GM21619 (cell line): ENCODE measurements around the gene KCNC3.
"Not testable (repeated sequence)": the region's sequence is repeated elsewhere in the genome, so short reads cannot be mapped to it uniquely, and the experiment has no call there.

ENCODE experiments used
- ATAC-seq: cut with Tn5 transposase; IDR thresholded peaks from one replicate; pipeline ENCODE4 v1.9.1; 2021; ENCODE audit not compliant: unreplicated experiment

Gene KCNC3

GRCh38 chr19:50356691-50357177 is 27.6 kb upstream of the KCNC3 start:
- ATAC-seq = no peak

- not testable (repeated sequence) for ATAC-seq
These were observed 24.3 kb upstream of the KCNC3 start for GRCh38 chr19:50353487-50353880.

- no peak for ATAC-seq
These were observed 23.1 kb upstream of the KCNC3 start for GRCh38 chr19:50352242-50352641.

- ATAC-seq = no peak
These were observed 20.3 kb upstream of the KCNC3 start for GRCh38 chr19:50349277-50350057.

- not testable (repeated sequence) for ATAC-seq
These were observed 18.0 kb upstream of the KCNC3 start for GRCh38 chr19:50347089-50347581.

DNA sequence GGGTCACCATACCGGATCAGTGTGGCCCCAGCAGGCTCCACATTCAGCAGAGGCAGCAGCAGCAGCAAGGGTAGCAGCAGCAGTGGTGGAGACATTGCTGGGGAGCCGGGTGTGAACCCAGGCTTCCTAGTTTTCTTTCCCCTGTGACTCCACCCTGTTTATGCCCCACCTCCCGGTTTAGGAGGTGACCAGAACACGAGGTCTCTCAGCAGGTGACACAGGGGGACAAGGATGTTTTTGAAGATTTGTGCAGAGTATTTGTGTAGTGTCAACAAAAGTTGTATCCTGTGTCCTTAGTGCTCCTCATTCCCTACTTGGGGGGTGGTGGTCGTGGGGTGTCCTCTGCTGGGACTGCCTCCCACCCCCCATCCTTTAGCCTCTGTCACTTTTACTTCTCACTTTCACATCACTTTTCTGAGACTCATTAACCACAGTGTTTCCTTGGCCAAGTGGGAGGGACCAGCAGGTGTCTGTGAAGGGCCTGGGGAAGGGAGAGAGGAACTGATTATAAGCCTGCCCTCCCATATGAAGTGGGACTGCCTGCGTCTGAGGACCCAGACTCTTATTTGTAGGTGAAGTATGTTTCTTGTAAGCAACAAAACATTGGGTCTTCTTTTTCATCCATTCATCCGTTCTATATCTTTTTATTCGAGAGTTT is 15.6 kb upstream of the KCNC3 start:
- no peak for ATAC-seq

DNA sequence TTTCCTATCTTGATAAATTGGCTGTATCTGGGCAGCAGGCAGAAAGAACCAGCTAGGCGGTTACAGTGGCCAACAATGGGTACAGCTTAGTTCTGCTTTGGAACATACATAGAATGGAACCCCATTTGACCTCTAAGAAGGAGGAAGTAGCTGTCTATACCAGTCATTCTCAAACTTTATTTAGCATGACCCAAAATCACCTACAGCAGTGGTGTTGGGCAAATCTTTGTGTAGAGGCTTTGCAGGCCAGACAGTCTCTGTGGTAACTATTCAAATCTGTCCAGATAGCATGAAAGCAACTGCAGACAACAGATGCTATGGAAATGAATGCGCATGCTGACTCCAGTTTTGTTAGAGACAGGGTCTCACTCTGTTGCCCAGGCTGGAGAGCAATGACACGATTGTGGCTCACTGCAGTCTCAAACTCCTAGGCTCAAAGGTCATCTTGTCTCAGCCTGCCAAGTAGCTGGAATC is 12.0 kb upstream of the KCNC3 start:
- no peak for ATAC-seq

DNA sequence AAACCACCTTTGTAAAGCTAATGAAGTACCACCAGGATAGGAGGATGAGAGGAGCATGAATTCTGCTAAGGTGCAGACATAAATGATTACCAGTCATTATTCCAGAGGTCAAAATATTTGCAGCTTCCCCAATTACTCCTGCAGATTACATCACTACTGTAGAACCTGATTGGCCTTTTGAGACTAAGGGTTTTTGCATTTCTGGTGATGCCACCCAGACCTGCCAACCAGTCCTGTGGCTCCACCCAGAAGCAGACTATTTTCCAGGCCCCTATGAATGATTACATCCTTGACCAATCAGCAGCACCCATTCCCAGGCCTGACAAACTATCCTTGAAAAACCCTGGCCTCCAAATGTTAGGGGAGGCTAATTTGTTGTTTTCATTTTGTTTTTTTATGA is 11.2 kb upstream of the KCNC3 start:
- no peak for ATAC-seq

GRCh38 chr19:50337031-50337430 is 7.9 kb upstream of the KCNC3 start:
- not testable (repeated sequence) for ATAC-seq

DNA sequence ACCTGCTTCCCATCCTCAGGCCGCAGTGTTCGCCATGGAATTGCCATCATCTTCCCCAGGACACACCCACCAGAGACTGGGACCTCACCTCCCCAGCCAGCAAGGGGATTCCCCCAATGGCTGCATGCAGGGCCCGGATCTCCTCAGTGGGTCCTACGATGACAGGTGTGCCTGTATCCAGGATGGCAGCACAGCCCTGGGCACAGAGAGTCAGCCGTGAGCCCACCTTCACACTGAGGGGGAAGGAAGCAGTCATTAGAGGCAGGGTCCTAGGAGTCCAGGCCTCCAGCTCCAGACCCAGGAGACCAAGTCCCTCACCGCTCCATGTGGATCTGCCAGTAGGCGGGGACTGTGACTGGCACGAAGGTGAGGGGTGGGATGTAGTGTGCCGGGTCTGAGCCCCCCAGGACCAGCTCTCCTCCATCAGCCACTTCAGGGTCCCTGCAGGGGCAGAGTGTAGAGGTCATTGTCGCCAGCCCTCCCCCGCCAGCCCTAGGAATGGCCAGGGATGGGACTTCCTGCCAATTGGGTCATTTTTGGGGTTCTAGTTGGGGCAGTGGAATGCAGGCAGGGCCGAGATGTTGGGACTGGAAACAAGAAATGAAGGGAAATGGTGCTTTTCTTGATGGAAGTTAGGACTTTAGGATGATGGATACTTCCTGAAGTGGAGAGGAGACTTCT is 5.7 kb upstream of the KCNC3 start:
- ATAC-seq = no peak

GRCh38 chr19:50333737-50334617 is 4.8 kb upstream of the KCNC3 start:
- peak; percentile 21 for ATAC-seq

DNA sequence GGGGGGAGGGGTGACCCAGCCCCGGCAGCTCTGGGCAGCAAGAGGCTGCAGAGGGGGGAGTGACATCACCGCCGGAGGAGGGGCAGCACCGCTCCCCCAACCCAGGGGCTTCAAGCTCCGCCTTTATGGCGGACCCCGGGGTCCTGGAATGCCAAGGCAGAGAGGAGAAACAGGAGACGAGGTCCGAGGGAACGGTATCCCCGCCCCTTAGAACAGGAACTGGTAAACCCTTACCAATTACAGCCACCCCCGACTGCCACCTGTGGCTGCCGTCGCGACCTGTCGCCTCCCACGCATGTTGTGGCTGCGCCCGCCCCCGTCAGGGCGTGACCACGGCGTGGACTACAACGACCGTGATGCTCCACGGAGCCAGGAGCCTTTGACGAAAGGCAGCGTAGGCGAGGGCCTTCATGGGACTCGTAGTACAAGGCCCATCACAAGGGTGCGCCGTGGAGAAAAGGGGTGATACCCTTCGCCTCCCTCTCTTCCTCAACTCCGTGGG is 4.1 kb upstream of the KCNC3 start:
- ATAC-seq = peak; percentile 39

- ATAC-seq = no peak
These were observed 3.3 kb upstream of the KCNC3 start for GRCh38 chr19:50332244-50333038.

DNA sequence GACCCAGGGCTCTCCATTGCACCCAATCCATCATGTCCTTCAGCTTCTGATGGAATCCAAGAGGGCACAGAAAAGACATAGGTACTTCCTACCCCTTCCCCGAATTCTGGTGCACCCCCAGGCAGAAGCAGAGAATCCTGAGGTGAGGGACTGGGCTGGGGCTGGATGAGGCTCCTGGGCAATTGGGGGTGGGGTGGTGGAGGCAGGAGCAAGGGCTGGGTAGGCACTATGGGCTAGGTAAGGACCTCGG is 2.7 kb upstream of the KCNC3 start:
- no peak for ATAC-seq

GRCh38 chr19:50331221-50331993 is 2.2 kb upstream of the KCNC3 start:
- ATAC-seq = no peak

GRCh38 chr19:50330365-50331078 is 1.3 kb upstream of the KCNC3 start:
- no peak for ATAC-seq

GRCh38 chr19:50329926-50330294 is 733 bp upstream of the KCNC3 start:
- not testable (repeated sequence) for ATAC-seq

- peak; percentile 1 for ATAC-seq
These were observed 368 bp downstream of the KCNC3 start for GRCh38 chr19:50328873-50329145.
